AG09319 (cell line): ENCODE data around the gene CNBP.
"Not testable (repeated sequence)": the region's sequence is repeated elsewhere in the genome, so short reads cannot be mapped to it uniquely, and the experiment has no call there.

Experiments used
- DNase-seq: peaks from one replicate; pipeline ENCODE4 v3.0.0-alpha.2; 2010; ENCODE audit warnings: low read depth; ENCODE audit errors: extremely low read depth
- CTCF ChIP-seq: IDR thresholded peaks from 2 replicates; pipeline ENCODE4 v1.5.1; 2011; ENCODE audit warnings: low read depth, mild to moderate bottlenecking, inconsistent platforms, low read length, moderate library complexity

Gene CNBP

GRCh38 chr3:129139911-129140310 lies 43.8 kb downstream of the CNBP start:
- no peak for TF ChIP-seq CTCF
- no peak for DNase-seq

- not testable (repeated sequence) for DNase-seq
These were observed 47.4 kb downstream of the CNBP start for GRCh38 chr3:129136275-129136674.

- no peak for DNase-seq
- no peak for TF ChIP-seq CTCF
These were observed 51.4 kb downstream of the CNBP start for GRCh38 chr3:129132097-129132866.

GRCh38 chr3:129131465-129132088 lies 52.1 kb downstream of the CNBP start:
- no peak for DNase-seq
- TF ChIP-seq CTCF: no peak

GRCh38 chr3:129130291-129130813 lies 53.3 kb downstream of the CNBP start:
- TF ChIP-seq CTCF: no peak
- no peak for DNase-seq

- no peak for TF ChIP-seq CTCF
- no peak for DNase-seq
These were observed 55.1 kb downstream of the CNBP start for GRCh38 chr3:129128357-129129155.

GRCh38 chr3:129126726-129127280 lies 56.9 kb downstream of the CNBP start:
- no peak for TF ChIP-seq CTCF
- no peak for DNase-seq
